Sigmoid colon (tissue), 7 donors: Measurements from ENCODE around the gene ADAM8. TPM values are rescaled to one million over a fixed set of nuclear protein-coding genes. Genes with fewer than 3 reads are reported as not detected.

Source experiments
- DNase-seq: peaks from one replicate; pipeline ENCODE4 v3.0.0-alpha.2; 2019
- H3K27ac ChIP-seq, 4 donors: fragments of 200-600 bp; sonication (generic); one replicate each; pipeline ENCODE4 v1.5.1; 2016 to 2019; ENCODE audit warnings: mild to moderate bottlenecking in 1 of 4
- H3K27me3 ChIP-seq, 3 donors: fragments of 200-600 bp; sonication (generic); one replicate each; pipeline ENCODE4 v1.5.1; 2019; ENCODE audit warnings: mild to moderate bottlenecking in 1 of 3
- H3K36me3 ChIP-seq, 4 donors: fragments of 200-600 bp; sonication (generic); one replicate each; pipeline ENCODE4 v1.5.1; 2016 to 2019
- H3K4me1 ChIP-seq, 4 donors: fragments of 200-600 bp; sonication (generic); one replicate each; pipeline ENCODE4 v1.5.1; 2017 to 2019
- H3K4me3 ChIP-seq, 4 donors: fragments of 200-600 bp; sonication (generic); one replicate each; pipeline ENCODE4 v1.5.1; 2017 to 2019; ENCODE audit warnings: mild to moderate bottlenecking in 2 of 4, moderate library complexity in 1 of 4
- H3K9me3 ChIP-seq, 4 donors: fragments of 200-600 bp in 3 of 4; sonication (generic) in 3 of 4; one replicate each; pipeline versions ENCODE4 v1.5.1 to v1.6.1; 2013 to 2019
- EP300 ChIP-seq, 4 donors: sonication (generic); formaldehyde crosslinking; IDR thresholded peaks; one replicate each; pipeline ENCODE4 v1.6.1; 2017; ENCODE audit warnings: antibody characterized with exemption in 4 of 4
- POLR2A ChIP-seq, 2 donors: fragments of 450-650 bp; IDR thresholded peaks; one replicate each; pipeline ENCODE4 v1.6.1; 2016; ENCODE audit warnings: antibody characterized with exemption in 2 of 2, mild to moderate bottlenecking in 2 of 2, moderate library complexity in 2 of 2
- POLR2AphosphoS5 ChIP-seq, 4 donors: sonication (generic); formaldehyde crosslinking; IDR thresholded peaks; one replicate each; pipeline ENCODE4 v1.6.1; 2017; ENCODE audit warnings: antibody characterized with exemption in 4 of 4
- WGBS, 2 donors: extraction: QIAGEN DNeasy Blood & Tissue Kit; methylation state at CpG; one replicate each; pipeline ENCODE4 v1.1.7; 2013; 5-methylcytosine and 5-hydroxymethylcytosine counted together
- intact Hi-C: fragments of 100-400 bp; cut with DNase I; formaldehyde crosslinking; loops from one replicate; pipeline ENCODE4 v1.15.1; 2023
- polyA plus RNA-seq, 3 donors: library from polyadenylated mRNA; stranded (reverse); fragments of 200-250 nt; gene quantifications; one replicate each; pipeline ENCODE4 v1.2.3, GENCODE V29; 2013
- total RNA-seq, 4 donors: library from RNA; depleted of rRNA; stranded (reverse); fragments of >200 nt; gene quantifications; one replicate each; pipeline ENCODE4 v1.1.0, GENCODE V29; 2016
- TF ChIP-seq, protein P1 (sequence below), 4 experiments: fragments of 450-650 bp in 3 of 4; fragments of 200-600 bp in 1 of 4; IDR thresholded peaks; one replicate each; pipeline ENCODE4 v1.5.1; 2016 to 2019; ENCODE audit warnings: antibody characterized with exemption in 4 of 4, mild to moderate bottlenecking in 3 of 4, moderate library complexity in 2 of 4
- donor health status: healthy with polysubstance abuse.
- donor health status: Bipolar disorder and iron deficiency.
- donor health status: healthy.

The ADAM8 gene
- total and polyA plus RNA-seq, 7 donors = 0.36 to 8.9 (median 1.2) TPM

DNA sequence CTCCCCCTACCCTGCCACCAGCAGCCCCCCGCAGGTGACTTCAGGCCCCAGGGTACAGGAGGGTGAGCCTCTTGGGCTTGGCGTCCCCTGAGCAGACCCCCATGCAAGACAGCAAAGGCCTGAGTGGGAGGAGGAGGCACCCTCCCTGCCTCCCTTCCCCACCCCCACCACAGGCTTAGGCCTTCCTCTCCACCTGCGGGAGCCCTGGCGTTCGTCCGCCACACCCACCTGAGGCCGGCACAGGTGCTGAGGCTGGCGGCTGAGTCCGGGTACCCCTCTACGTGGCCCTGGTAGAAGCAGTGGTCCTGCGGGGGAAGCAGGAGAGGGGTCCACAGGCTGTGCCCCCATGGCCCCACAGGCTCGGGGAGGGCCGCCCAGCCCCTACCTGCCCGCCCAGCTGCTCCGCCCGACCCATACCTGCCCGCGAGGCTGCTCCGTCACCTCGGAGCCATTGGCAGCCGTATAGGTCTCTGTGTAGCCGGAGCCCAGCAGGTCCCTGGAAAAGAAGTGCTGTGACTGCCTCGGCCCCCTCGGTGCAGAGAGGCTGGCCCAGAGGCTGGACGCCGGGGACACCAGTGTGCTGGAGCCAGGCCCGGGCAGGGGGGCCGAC is 3.0 kb downstream of the ADAM8 start:
- DNase-seq = no peak
- no peak overlapping the region for H3K4me3 ChIP-seq
- WGBS, 2 donors = 30 to 83% methylated on average over 28 of the region's 28 CpGs

DNA sequence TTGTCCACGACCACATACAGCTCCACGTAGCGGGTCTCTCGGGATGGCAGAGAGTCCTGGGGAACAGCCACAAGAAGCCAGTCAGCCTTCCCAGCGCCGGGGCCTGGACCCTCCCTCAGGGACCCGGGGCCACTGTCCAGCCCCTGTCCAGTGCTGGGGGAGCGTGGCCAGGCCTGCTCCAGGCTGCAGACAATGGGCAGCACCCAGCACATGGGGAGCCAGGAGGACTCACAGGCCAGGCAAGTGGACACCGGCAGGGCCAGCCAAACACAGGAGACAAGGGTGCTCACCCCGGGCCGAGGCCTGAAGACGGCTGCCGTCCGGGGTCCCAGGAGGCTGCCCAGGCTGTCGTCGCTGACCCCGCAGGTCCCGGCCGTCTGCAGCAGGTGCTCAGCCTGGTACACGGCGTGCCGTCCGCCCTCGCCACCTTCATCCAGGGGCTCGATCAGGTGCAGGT is 3.7 kb downstream of the ADAM8 start:
- DNase-seq = no peak
- Histone ChIP-seq H3K4me1 (peaks cover 0 to 15% (median 10%) of the 10 kb centered on the region in 4 donors), H3K36me3 (no peaks in the 10 kb centered on the region), H3K4me3 (no peak overlapping the region), H3K27me3 (peaks cover 17 to 29% (median 17%) of the 10 kb centered on the region in 3 donors), H3K27ac (no peak overlapping the region), H3K9me3 (no peaks in the 10 kb centered on the region)
- WGBS, 2 donors = 90 to 94% methylated on average over 25 of the region's 25 CpGs
- TF ChIP-seq EP300 (IDR thresholded peaks at IDR 0.05) (no peak), POLR2AphosphoS5 (IDR thresholded peaks at IDR 0.05) (no peak), POLR2A (IDR thresholded peaks at IDR 0.05) (no peak)
- TF ChIP-seq, protein P1, sequence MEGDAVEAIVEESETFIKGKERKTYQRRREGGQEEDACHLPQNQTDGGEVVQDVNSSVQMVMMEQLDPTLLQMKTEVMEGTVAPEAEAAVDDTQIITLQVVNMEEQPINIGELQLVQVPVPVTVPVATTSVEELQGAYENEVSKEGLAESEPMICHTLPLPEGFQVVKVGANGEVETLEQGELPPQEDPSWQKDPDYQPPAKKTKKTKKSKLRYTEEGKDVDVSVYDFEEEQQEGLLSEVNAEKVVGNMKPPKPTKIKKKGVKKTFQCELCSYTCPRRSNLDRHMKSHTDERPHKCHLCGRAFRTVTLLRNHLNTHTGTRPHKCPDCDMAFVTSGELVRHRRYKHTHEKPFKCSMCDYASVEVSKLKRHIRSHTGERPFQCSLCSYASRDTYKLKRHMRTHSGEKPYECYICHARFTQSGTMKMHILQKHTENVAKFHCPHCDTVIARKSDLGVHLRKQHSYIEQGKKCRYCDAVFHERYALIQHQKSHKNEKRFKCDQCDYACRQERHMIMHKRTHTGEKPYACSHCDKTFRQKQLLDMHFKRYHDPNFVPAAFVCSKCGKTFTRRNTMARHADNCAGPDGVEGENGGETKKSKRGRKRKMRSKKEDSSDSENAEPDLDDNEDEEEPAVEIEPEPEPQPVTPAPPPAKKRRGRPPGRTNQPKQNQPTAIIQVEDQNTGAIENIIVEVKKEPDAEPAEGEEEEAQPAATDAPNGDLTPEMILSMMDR (IDR thresholded peaks at IDR 0.05) = no peak
- intact Hi-C loops = no loop called here

More for the DNA sequence above, 3.0 kb downstream of the ADAM8 start:
- no peak for TF ChIP-seq POLR2A (IDR thresholded peaks at IDR 0.05)
- TF ChIP-seq, protein P1 (IDR thresholded peaks at IDR 0.05) = no peak
- TF ChIP-seq EP300 (IDR thresholded peaks at IDR 0.05) = no peak
- TF ChIP-seq POLR2AphosphoS5 (IDR thresholded peaks at IDR 0.05) = no peak
- Histone ChIP-seq H3K36me3 (peaks cover 0 to under 1% (median 0%) of the 10 kb centered on the region in 4 donors), H3K27me3 (peaks cover 17 to 29% (median 17%) of the 10 kb centered on the region in 3 donors), H3K9me3 (no peaks in the 10 kb centered on the region), H3K4me1 (peaks cover 0 to 15% (median 10%) of the 10 kb centered on the region in 4 donors), H3K27ac (no peak overlapping the region)
- intact Hi-C loops = no loop called here

DNA sequence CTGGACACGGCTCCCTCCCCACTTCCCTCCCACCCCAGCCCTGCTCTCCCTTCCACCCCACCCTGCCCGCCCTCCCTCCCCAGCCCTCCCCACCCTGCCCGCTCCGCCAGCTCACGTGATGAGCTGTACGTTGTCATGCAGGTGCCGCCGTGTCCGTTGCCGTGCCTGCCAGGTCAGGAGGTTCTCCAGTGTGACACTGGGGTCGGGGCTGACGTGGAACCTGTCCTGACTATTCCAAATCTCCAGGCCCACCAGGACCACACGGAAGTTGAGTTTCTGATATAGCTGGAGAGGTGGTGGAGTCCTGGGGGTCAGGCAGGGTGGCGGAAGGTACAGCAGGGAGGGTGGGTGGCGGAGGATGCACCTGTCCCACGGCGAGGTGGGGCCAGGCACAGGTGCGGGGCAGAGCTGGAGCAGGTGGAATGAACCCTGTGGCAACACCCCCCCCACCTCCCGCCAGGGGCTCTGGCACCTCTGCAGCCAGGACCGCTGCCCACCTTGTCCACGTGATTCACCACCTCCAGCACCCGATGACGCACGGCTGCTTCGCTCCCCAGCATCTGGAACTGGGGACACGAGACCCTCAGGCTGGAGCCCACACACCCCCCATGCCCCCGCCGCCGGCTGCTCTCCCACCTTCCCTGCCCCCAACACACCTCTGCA is 4.2 kb downstream of the ADAM8 start:
- Histone ChIP-seq H3K36me3 (no peaks in the 10 kb centered on the region), H3K4me1 (peaks cover 0 to 15% (median 10%) of the 10 kb centered on the region in 4 donors), H3K27me3 (peaks cover 15 to 26% (median 17%) of the 10 kb centered on the region in 3 donors), H3K4me3 (no peak overlapping the region), H3K9me3 (no peaks in the 10 kb centered on the region), H3K27ac (no peak overlapping the region)
- DNase-seq = no peak
- WGBS, 2 donors = 82 to 89% methylated on average over 29 of the region's 29 CpGs
- intact Hi-C loops = no loop called here
- no peak for TF ChIP-seq POLR2A (IDR thresholded peaks at IDR 0.05)
- no peak for TF ChIP-seq EP300 (IDR thresholded peaks at IDR 0.05)
- no peak for TF ChIP-seq POLR2AphosphoS5 (IDR thresholded peaks at IDR 0.05)
- TF ChIP-seq, protein P1 (IDR thresholded peaks at IDR 0.05) = no peak

DNA sequence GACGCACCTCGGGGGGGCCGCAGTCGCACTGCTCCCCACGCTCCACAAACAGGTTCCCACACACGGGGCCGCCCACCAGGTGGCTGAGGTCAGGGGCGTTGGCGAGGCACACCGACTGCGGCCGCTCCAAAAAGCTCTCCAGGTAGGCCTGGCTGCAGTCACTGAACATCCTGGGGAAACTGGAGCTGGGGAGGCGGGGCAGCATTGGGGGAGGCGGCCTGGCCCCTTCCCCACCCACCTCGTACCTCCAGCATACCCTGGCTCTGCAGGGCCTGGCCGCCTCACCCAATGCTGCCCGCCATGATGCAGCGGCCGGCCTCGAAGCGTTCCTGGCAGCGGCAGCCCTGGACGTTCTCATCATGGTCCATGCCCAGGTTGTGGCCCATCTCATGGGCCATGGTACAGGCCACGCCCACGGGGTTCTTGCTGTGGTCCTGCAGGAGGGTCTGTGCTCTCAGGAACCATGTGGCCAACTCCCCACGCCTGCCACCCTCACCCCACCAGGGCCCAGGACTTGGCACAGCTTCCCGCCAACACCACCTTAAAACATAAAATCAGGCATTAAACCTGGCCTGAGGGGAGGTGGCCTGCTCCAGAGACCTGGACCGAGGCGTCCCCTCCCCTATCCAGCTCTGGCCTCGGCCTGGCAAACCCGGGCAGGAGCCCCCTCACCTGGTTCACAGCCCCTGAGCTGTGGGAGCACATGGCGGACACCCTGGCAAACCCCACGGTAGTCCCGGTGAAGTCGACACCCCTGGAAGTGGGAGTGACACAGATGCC is 5.0 kb downstream of the ADAM8 start:
- Histone ChIP-seq H3K27ac (no peak overlapping the region), H3K4me3 (no peak overlapping the region), H3K36me3 (no peaks in the 10 kb centered on the region), H3K27me3 (peaks cover 7 to 19% (median 10%) of the 10 kb centered on the region in 3 donors), H3K9me3 (no peaks in the 10 kb centered on the region), H3K4me1 (peaks cover 0 to 8% (median 5%) of the 10 kb centered on the region in 4 donors)
- DNase-seq = no peak
- 81 to 88% methylated on average over 35 of the region's 35 CpGs for WGBS, 2 donors
- intact Hi-C loops = no loop called here
- TF ChIP-seq POLR2A (IDR thresholded peaks at IDR 0.05) = no peak
- no peak for TF ChIP-seq EP300 (IDR thresholded peaks at IDR 0.05)
- TF ChIP-seq, protein P1 (IDR thresholded peaks at IDR 0.05) = no peak
- TF ChIP-seq POLR2AphosphoS5 (IDR thresholded peaks at IDR 0.05) = no peak
